HG02571 (cell line): ENCODE data around the gene C2CD4D.
"Not testable (repeated sequence)": the region's sequence is repeated elsewhere in the genome, so short reads cannot be mapped to it uniquely, and the experiment has no call there.

Experiments
- ATAC-seq: cut with Tn5 transposase; IDR thresholded peaks from one replicate; pipeline ENCODE4 v1.9.1; 2021; ENCODE audit warnings: mild to moderate bottlenecking, moderate library complexity; ENCODE audit not compliant: unreplicated experiment

Gene C2CD4D

DNA sequence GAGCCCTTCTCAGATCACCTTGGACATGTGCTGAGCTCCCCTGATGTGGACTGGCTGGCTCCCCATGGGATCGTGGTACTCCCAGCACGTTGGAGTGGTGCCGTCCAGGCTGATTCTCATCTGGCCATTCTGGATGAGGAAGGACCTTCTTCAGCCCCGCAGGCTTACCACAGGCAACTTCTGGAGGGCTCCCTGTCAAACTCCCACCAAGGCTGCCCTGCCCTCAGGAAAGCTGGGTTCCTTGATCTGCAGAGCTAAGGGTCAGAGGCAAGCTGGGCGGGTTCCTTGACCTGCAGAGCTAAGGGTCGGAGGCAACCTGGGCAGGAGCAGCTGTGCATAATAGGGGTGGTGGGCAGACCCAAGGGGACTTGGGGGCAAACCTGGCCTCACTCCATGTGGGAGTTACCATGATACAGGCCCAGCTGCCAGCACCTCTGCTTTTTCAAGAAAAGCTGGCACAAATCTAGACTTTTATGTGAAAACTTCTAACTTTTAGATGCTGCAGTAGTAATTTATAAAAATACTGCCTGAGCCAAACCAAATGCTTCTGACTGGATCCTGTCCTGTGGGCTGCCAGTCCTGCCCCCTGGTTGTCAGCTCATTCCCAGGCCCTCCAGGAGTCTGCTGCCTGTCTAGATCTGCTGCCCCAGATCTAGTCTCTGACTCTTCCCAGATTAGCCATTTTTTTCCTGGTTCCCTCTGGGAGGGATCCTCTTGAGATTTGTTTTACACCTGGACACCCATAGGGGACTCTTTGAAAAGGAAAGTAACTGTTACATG, 19.5 kb upstream of the C2CD4D start:
- ATAC-seq: no peak

DNA sequence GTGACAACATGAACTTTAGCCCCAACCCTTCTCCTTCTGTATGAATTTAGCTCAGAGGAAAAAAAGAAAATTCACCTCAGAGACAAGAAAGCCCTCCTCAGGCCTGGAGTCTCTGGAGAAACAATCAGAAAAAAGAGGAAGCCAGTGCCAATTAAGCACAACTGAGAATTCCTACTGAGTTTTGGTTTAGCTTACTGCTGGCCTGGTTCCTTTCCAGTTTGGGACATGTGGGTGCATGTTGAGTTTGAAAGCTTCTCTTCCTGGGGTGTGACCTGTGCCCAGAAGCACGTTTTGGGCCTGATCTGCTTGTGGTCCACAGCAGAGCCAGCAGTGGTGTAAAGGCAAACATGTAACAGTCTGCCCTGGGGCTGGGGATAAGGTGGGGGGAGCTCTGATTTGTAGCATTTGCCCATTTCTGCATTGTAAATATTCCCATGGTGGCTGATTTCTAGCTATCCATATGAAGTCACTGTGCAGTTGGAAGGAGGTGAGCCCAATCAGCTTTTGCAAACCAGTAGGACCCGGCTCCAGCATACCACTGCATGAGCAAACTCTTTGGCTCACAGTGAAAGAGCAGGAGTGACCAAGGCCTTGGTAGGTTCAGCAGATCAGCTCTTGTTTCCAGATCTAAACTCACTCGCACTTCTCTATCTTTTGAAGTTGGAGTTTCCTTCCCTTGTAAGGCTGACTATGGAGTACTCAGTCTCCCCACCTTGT, 18.6 kb upstream of the C2CD4D start:
- ATAC-seq: no peak

DNA sequence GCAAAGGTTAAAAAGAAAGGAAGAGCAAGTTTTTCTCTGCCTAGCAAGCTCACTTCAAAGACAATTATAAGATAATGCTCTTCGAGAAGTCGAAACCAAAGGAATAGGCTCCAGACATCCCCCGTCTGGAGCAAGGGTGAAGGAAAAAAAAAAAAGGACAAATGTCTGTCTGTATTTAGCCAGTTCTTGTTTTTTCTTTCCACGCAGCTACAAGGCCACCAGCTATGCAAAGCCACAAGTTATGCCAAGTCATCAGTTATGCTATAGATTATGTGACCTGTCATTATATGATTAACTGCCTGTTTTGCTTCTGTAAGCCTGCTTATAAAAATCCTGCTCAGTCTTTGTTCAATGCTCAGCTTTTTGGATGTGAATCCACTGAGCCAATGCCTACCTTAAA, 16.3 kb upstream of the C2CD4D start:
- ATAC-seq: no peak

GRCh38 chr1:151855516-151855915, 15.9 kb upstream of the C2CD4D start:
- not testable (repeated sequence) for ATAC-seq

DNA sequence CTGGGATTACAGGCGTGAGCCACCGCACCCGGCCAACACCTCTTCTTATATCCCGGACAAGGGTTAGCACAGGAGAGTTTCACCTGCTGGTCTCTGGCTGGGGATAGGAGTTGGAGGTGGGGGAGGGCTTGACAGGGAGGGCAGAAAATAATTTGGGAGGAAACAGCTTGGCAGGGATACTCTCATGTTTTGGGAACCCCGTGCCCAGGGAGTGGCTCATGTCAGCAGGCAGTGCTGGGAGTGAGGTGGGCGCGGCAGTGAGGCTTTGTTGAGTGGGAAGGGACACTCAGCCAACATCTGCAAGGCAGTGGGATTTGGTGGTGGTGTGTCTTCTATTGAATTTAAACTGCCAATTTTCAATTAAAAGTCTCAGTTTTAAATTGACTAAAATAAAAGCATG, 15.0 kb upstream of the C2CD4D start:
- ATAC-seq: no peak

- ATAC-seq: no peak
These were observed 13.9 kb upstream of the C2CD4D start, which contains the start of gene THEM5 for GRCh38 chr1:151853411-151853943. Gene THEM5 (minus strand): TSS chr1:151853712. CDS start chr1:151853565, 147 bp downstream.

DNA sequence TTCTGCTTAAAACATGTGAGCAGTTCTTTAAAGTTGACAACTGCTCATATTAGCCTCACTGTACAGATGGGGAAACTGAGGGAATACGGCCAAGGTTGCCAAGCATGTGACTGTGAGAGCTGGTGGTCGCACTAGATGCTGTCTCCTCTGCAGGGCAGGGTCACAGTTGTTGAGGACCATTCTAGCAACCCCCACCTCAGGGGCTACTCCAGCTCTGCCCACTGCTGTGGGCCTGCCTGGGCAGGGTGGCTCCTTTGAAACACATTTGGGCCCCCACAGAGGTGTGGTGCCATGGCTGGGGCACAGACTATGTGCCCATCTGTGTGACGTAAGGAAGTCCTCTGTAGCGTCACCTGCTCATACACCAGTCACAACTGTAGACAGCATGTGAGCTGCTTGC, 13.1 kb upstream of the C2CD4D start:
- no peak for ATAC-seq

GRCh38 chr1:151851886-151852285, 12.3 kb upstream of the C2CD4D start:
- no peak for ATAC-seq

DNA sequence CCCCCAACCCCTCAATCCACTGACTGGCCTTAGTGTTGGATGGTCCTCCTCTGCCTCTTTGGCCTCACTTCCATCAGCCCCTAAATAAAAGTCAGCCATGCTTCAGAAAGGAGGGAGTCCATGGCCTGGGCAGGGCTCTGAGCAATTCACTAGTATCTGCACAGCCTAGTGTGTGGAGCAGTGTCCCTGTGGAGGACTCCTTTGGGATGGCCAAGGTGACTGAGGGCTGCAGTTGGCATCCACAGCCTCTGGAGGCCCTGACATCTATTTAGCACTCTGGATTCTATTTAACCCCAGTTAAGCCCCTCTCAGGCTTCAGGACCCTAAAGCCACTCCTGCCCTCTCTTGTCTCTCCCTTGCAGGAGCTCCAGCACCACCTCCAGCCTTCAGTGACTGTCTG, 10.3 kb upstream of the C2CD4D start:
- ATAC-seq: no peak

GRCh38 chr1:151849126-151849525, 9.5 kb upstream of the C2CD4D start:
- no peak for ATAC-seq

GRCh38 chr1:151847867-151848596, 8.4 kb upstream of the C2CD4D start:
- ATAC-seq: no peak

GRCh38 chr1:151846686-151847237, 7.1 kb upstream of the C2CD4D start:
- ATAC-seq: no peak

DNA sequence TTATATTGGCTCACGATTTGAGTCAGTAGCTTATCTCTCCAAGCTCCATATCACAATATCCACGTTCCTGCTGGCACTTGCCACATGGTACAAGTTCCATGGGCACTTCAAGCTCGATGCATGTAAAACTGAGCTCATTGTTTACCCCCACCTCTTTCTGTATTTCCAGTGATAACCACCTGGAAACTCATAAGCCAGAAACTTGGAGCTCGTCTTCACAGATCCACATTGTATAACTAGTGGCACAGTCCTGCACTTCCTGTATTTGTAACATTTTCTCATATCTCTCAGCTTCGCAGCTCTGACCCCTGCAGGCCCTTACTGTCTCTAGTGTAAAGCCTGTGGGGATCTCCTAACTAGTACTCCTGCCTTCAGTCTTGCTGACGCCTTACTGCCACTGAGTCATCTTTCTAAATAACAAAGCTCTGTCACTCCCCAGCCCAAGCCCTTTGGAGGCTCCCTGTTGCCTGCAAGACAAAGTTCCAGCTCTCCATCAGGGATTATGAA, 6.5 kb upstream of the C2CD4D start:
- ATAC-seq: no peak

- ATAC-seq: no peak
These were observed 3.8 kb upstream of the C2CD4D start for GRCh38 chr1:151843398-151843797.

GRCh38 chr1:151841141-151841540, 1.5 kb upstream of the C2CD4D start:
- ATAC-seq: no peak

GRCh38 chr1:151840421-151840820, 801 bp upstream of the C2CD4D start:
- ATAC-seq: no peak

DNA sequence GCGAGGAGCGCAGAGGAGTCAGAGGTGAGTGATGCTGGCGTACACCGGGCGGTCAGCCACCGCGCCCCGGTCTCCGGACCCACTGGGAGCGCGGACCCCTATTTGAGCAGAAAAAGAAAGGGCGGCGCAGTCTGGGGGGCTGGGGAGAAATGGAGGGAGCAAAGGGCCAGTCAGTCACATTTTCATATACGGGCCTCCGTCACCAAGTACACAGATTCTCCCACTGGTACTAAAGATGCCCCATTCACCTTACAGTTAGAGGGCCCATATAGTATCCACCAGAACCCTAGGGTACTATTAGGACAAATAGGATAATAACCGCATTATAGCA, 573 bp downstream of the C2CD4D start:
- no peak for ATAC-seq

- ATAC-seq: no peak
These were observed 1.2 kb downstream of the C2CD4D start for GRCh38 chr1:151838222-151839081.

DNA sequence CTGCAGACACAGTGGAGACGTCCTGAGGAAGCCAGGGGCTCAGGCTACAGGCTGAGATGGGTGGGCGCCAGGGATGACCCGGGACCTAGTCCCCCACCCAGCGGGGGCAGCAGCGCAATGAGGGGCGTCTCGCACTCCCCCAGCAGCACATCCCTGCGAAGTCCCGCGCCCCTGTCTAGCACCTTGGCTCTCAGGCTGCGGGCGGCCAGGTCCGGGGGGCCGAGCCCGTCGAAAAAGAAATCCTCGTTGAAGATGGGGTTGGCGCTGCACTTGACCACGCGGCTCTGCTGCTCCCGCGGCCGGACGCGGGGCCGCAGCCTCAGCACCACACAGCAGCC, 1.8 kb downstream of the C2CD4D start:
- ATAC-seq: no peak

DNA sequence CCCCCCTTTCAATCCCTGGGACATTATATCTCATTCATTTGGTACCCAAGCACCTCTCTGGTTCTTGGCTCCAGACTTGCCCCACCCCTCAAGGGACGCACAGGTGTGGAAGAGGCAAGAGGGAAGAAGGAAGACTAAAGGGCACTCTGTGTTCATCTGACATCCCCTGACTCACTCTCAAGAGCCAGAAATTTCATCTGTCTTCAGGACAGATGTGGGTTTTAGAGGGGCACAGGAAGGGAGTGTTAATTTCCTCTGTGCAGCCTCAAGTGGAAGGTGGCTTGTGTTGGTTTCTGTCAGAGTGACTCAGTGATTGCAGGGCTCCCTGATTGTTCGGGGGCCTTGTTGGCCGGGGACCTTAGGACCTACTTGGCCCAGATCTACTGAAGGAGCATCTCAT, 2.4 kb downstream of the C2CD4D start:
- ATAC-seq: no peak
